WERI-Rb-1 (cell line): Measurements from ENCODE around the gene ZBTB7C.

Experiments used
- DNase-seq: peaks from one replicate; pipeline ENCODE4 v3.0.0-alpha.2; 2020
- H3K27ac ChIP-seq: fragments of 250-450 bp; sonication (Bioruptor Pico); 2 replicates; pipeline ENCODE4 v1.5.1; 2020; ENCODE audit warnings: mild to moderate bottlenecking, moderate library complexity
- H3K27me3 ChIP-seq: fragments of 250-450 bp; sonication (Bioruptor Pico); 2 replicates; pipeline ENCODE4 v1.5.1; 2021; ENCODE audit warnings: mild to moderate bottlenecking, low read depth, moderate library complexity; ENCODE audit not compliant: insufficient read depth, severe bottlenecking
- H3K36me3 ChIP-seq: fragments of 250-450 bp; sonication (Bioruptor Pico); 2 replicates; pipeline ENCODE4 v1.5.1; 2020; ENCODE audit warnings: mild to moderate bottlenecking, moderate library complexity
- H3K4me3 ChIP-seq: 2 replicates; pipeline ENCODE4 v1.5.1; 2011; ENCODE audit warnings: low read depth, mild to moderate bottlenecking, control low read depth, low read length
- H3K9me3 ChIP-seq: fragments of 250-450 bp; sonication (Bioruptor Pico); 2 replicates; pipeline ENCODE4 v1.5.1; 2021; ENCODE audit warnings: mild to moderate bottlenecking, moderate library complexity; ENCODE audit not compliant: severe bottlenecking
- CTCF ChIP-seq: IDR thresholded peaks from 2 replicates; pipeline ENCODE4 v1.5.1; 2011; ENCODE audit warnings: low read depth, mild to moderate bottlenecking, control low read depth, inconsistent platforms, low read length

Gene ZBTB7C

GRCh38 chr18:47985866-47986265, 423.3 kb downstream of the ZBTB7C start:
- DNase-seq, result no peak
- Histone ChIP-seq H3K4me3 (no peak overlapping the region), H3K27me3 (no peaks in the 10 kb centered on the region), H3K36me3 (no peaks in the 10 kb centered on the region), H3K27ac (no peak overlapping the region), H3K9me3 (no peaks in the 10 kb centered on the region)
- no peak for TF ChIP-seq CTCF

- H3K27ac ChIP-seq, result no peak overlapping the region
- no peaks in the 10 kb centered on the region for H3K27me3 ChIP-seq
- no peak overlapping the region for H3K4me3 ChIP-seq
- TF ChIP-seq CTCF, result no peak
- no peak for DNase-seq
- H3K9me3 ChIP-seq, result no peaks in the 10 kb centered on the region
- no peaks in the 10 kb centered on the region for H3K36me3 ChIP-seq
Observed at GRCh38 chr18:47984991-47985390, 424.2 kb downstream of the ZBTB7C start.

- 0 out of 2 replicates have a peak, but pooled peaks have one; percentile 7 for TF ChIP-seq CTCF
- Histone ChIP-seq H3K27me3 (no peaks in the 10 kb centered on the region), H3K36me3 (no peaks in the 10 kb centered on the region), H3K27ac (peak overlapping the region; percentile 58), H3K9me3 (no peaks in the 10 kb centered on the region), H3K4me3 (no peak overlapping the region)
- peak; percentile 93 for DNase-seq
Observed at GRCh38 chr18:47983946-47984345, 425.2 kb downstream of the ZBTB7C start.

- no peak overlapping the region for H3K4me3 ChIP-seq
- no peak for TF ChIP-seq CTCF
- no peaks in the 10 kb centered on the region for H3K27me3 ChIP-seq
- H3K27ac ChIP-seq, result no peak overlapping the region; the same call in 1 of the 2 replicates
- H3K9me3 ChIP-seq, result no peaks in the 10 kb centered on the region
- no peak for DNase-seq
- H3K36me3 ChIP-seq, result no peaks in the 10 kb centered on the region
Observed at GRCh38 chr18:47983055-47983454, 426.1 kb downstream of the ZBTB7C start.

- no peak for TF ChIP-seq CTCF
- peak overlapping the region; percentile 13 for H3K27ac ChIP-seq
- H3K9me3 ChIP-seq, result no peaks in the 10 kb centered on the region
- H3K27me3 ChIP-seq, result no peaks in the 10 kb centered on the region
- H3K4me3 ChIP-seq, result no peak overlapping the region
- no peak for DNase-seq
- H3K36me3 ChIP-seq, result no peaks in the 10 kb centered on the region
Observed at GRCh38 chr18:47981830-47982229, 427.4 kb downstream of the ZBTB7C start.

GRCh38 chr18:47981320-47981719, 427.9 kb downstream of the ZBTB7C start:
- H3K36me3 ChIP-seq, result no peaks in the 10 kb centered on the region
- no peak overlapping the region for H3K4me3 ChIP-seq
- TF ChIP-seq CTCF, result no peak
- H3K27ac ChIP-seq, result peak overlapping the region; percentile 13
- H3K27me3 ChIP-seq, result no peaks in the 10 kb centered on the region
- peak; percentile 59 for DNase-seq
- no peaks in the 10 kb centered on the region for H3K9me3 ChIP-seq
